HTR-8/SVneo (cell line): Measurements from ENCODE around the gene NPEPPS.

Experiments
- DNase-seq: peaks from one replicate; pipeline ENCODE4 v3.0.0; 2011; ENCODE audit warnings: low spot score, mixed read lengths; ENCODE audit not compliant: insufficient read length
- FAIRE-seq: peaks from 2 replicates; lab custom pipeline; 2011; peaks lifted over from hg19 to GRCh38; lab: Jason Lieb, UNC

NPEPPS gene

DNA sequence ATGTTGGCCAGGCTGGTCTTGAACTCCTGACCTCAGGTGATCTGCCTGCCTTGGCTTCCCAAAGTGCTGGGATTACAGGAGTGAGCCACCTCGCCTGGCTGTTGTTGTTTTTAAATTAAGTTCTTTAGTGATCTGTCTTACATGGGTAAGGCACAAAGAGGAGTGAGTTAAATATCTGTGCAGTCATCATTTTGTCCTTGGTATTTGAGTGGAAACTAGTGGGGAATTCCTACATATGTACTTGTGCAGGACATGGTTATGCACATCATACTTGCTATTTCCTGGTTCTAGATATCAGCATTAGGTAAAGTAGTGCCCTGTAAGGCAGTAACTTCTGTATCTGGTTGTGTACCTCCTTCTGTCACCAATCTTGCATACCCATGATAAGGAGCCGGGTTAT is 122.5 kb downstream of the NPEPPS start:
- no peak for FAIRE-seq
- no peak for DNase-seq

DNA sequence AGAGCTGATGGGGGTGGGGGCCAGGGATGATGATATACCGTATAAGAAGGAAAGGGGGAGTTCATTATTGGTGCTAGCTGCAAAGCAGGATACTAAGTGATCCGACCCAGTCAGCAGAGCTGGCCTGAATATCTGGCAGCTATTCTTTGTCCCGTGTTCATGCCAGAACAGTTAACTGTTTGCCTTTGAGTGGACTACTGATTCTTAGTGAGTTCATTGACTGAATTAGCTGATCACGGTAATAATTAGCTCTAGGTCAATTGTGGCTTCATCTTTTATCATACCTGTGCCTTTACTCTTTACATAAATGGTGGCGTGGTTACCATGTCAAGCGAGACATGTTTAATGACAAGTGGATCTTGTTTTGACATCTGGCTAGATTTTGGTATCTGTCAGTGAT is 124.1 kb downstream of the NPEPPS start:
- DNase-seq = no peak
- no peak for FAIRE-seq

DNA sequence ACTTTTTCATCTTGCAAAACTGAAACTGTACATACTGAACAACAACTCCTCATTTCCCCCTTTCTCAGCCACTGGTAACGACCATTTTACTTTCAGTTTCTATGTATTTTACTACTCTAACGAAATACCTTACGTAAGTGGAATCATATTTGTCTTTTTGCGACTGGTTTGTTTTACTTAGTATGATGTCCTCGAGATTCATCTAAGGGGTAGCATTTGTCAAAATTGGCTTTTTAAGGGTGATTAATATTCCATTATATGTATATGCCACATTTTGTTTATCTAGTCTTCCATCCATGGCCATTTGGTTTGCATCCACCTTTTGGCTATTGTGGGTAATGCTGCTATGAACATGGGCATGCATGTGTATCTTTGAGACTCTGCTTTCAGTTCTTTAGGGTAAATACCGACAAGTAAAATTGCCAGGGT is 129.2 kb downstream of the NPEPPS start:
- DNase-seq = no peak
- FAIRE-seq = no peak

DNA sequence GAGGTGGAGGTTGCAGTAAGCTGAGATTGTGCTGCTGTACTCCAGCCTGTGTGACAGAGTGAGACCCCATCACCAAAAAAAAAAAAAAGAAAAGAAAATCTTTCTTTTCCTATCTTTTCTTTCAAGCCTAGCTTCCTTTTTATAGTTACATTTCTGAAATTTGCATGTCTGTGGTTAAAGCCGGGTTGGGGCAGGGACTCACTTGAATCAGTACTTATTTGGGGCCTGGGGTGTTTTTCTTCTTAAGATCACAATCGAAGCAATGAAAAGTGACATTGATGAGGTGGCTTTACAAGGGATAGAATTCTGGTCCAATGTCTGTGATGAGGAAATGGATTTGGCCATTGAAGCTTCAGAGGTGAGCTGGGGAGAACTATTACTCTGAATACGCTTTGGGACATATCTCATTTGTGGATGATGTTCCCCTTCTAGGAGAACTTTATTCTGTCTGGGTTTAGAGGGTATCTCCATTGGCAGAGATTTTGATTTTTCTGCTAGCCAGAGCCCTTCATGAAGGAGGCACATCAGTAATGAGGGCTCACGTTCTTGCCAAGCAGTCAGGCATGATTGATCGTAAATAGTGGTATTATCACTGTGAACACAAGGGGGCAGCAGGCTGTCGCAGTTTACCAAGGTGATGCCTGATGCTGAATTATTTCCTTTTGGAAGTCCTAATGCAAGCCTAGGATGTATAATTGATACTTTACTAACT is 133.2 kb downstream of the NPEPPS start:
- FAIRE-seq = peak; percentile 89

DNA sequence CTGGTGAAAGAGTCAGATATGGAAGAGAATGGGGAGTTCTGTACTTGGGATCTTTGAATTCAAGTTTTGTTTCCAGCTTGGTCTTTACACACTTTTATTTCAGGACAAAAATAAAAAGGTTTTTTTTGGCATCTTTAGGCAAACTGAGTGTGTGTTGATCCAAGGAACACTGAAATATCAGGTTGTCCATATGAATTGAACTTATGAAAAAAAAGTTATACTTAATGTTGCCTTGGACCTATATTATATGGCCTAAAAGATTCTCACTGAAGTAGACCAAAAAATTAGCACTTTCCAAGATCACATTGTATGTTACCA is 133.7 kb downstream of the NPEPPS start:
- FAIRE-seq (no peak), DNase-seq (no peak)

More for the DNA sequence above, 133.2 kb downstream of the NPEPPS start:
- peak; percentile 67 for DNase-seq

DNA sequence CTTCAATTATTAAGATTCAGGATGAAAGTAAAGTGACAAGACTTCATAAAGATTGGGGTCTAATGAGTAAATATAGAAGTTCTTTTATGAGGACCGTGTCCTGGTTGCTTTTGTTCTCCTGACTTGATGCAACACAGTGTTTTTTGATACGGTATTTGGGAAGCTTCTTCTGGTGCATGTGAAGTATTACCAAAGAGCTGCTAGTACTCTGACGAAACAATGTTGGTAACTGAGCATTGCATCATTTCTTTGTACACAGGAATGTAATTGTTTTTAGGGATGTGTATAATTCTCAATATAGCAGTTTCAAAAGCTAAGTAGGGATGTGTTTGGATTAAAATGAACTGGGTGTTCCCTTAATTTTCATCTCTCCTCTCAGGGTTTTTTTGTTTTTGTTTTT is 134.7 kb downstream of the NPEPPS start:
- no peak for FAIRE-seq
- DNase-seq = no peak

DNA sequence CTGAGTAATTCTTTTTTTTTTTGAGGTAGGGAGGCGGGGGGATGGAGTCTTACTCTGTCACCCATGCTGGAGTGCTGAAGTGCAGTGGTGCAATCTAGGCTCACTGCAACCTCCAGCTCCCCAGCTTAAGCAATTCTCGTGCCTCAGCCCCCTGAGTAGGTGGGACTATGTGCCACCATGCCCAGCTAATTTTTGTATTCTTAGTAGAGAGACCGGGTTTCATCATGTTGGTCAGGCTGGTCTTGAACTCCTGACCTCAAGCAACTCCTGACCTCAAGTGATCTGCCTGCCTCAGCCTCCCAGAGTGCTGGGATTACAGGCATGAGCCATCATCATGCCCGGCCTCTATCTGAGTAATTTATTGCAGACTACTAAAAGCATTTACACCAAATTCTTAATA is 138.2 kb downstream of the NPEPPS start:
- no peak for DNase-seq
- FAIRE-seq = no peak

DNA sequence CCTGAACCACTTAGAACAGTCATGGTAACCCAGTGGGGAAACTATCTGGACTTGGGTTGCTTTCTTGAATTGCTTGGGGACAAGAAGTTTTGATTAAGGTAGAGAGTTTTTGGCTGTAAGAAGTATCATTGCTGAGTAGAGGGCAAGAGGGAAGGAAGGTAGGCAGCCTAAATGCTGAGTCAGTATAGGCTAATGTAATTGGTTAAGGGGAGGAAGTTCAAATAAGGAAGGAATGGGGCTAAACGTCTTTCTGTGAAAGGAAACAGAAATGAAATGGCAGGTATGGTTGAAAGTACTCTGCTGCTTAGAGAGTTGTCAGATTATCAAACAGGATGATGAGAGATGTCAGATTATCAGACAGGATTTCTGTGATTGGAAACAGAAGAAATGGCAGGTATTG is 139.2 kb downstream of the NPEPPS start:
- FAIRE-seq = no peak

More for the DNA sequence above, 139.2 kb downstream of the NPEPPS start:
- DNase-seq = no peak
